ENCODE measurements around the gene UGCG. TPM values are rescaled to one million over a fixed set of nuclear protein-coding genes. Genes with fewer than 3 reads are reported as not detected.

The UGCG gene
- total and polyA plus RNA-seq, 10 of the 15 experiments (the other 5 are each of a cell fraction or from before 2014, with no cell fraction given) = 21.7 to 96.6 (median 48.9) TPM

GRCh38 chr9:111913159-111913558 is 16.5 kb downstream of the UGCG start:
- ChIA-PET SMC1A (ENCODE audit: uncharacterized antibody, unreplicated experiment) (interaction anchor here (0.6 to 4.5 kb wide), 4 partner anchors 11 to 165 kb away, joined by 3 to 26 read pairs (median 5); partner anchors contain the start of gene UGCG), POLR2A (interaction anchor here (0.6 to 0.7 kb wide), 2 partner anchors 15 to 80 kb away, joined by 3 to 5 read pairs; no protein-coding TSS in a partner anchor), RAD21 (ENCODE audit: unreplicated experiment) (interaction anchor here (4.2 kb wide), 1 partner anchor 9 kb away, joined by 20 read pairs; no protein-coding TSS in a partner anchor), CTCF (no interaction called here)
- no TSS peak for BruUV-seq (replicated peaks)
- H3K36me3 ChIP-seq (ENCODE audit: control insufficient read depth in 2 of 2, insufficient read depth in 2 of 2, low read length in 1 of 2) = peaks cover 2% of the 10 kb centered on the region in 2 experiments; a peak in 3 of 4 replicates
- peaks cover 96% of the 10 kb centered on the region for H3K79me2 ChIP-seq (ENCODE audit: control insufficient read depth, insufficient read depth, low read length)
- H2AFZ ChIP-seq (ENCODE audit: control insufficient read depth, low read depth, low read length) = no peak overlapping the region
- no peak overlapping the region for H3K4me3 ChIP-seq
- H4K20me1 ChIP-seq (ENCODE audit: control insufficient read depth, insufficient read depth) = no peaks in the 10 kb centered on the region
- peak overlapping the region; percentile 24; the same call in 1 of the 2 replicates for H3K4me2 ChIP-seq (ENCODE audit: control insufficient read depth, insufficient read depth)
- in situ Hi-C loops (cut with MboI) (no loop called here), intact Hi-C loops (cut with micrococcal nuclease; ENCODE audit: unreplicated experiment) (no loop called here)
- no peaks in the 10 kb centered on the region for H3K27me3 ChIP-seq (replicated peaks in 1 of 2; ENCODE audit: control insufficient read depth in 2 of 2, insufficient read depth in 2 of 2, low read length in 1 of 2)
- DNase-seq (ENCODE audit: low read depth, low spot score) (no peak), ATAC-seq (no peak), FAIRE-seq (no peak)
- peaks cover 67% of the 10 kb centered on the region for H3K4me1 ChIP-seq (ENCODE audit: control insufficient read depth, insufficient read depth, low read length)
- H3K9me3 ChIP-seq (replicated peaks; ENCODE audit: control insufficient read depth, insufficient read depth, low read length) = no peaks in the 10 kb centered on the region
- WGBS (ENCODE audit: insufficient coverage, insufficient replicate concordance, low lambda C conversion rate, missing lambda C conversion rate) = 80% methylated on average over 6 of the region's 6 CpGs
- no peak for TF ChIP-seq MTA3 (IDR thresholded peaks at IDR 0.05; ENCODE audit: borderline replicate concordance, low read length)
- TF ChIP-seq SREBF2 (IDR thresholded peaks at IDR 0.05; ENCODE audit: low read length) = no peak
- TF ChIP-seq ZNF24 (IDR thresholded peaks at IDR 0.05) = no peak
- no peak for TF ChIP-seq ZNF274 (IDR thresholded peaks at IDR 0.05; ENCODE audit: insufficient read depth, insufficient read length)
- no peak for TF ChIP-seq MYB (IDR thresholded peaks at IDR 0.05; ENCODE audit: borderline replicate concordance, low read depth, low read length)
- TF ChIP-seq HDGF (IDR thresholded peaks at IDR 0.05) = no peak
- no peak for TF ChIP-seq USF2 (IDR thresholded peaks at IDR 0.05; ENCODE audit: borderline replicate concordance, low read depth, low read length)
- no peak for TF ChIP-seq ESRRA (IDR thresholded peaks at IDR 0.05; ENCODE audit: low read length)
- no peak for TF ChIP-seq CREM (IDR thresholded peaks at IDR 0.05; ENCODE audit: low read depth)
- TF ChIP-seq NKRF (conservative IDR thresholded peaks at IDR 0.05) = no peak
- no peak for TF ChIP-seq BCL11A (IDR thresholded peaks at IDR 0.05; ENCODE audit: low read depth, low read length)
- TF ChIP-seq ZSCAN29 (IDR thresholded peaks at IDR 0.05) = no peak
- TF ChIP-seq ZNF217 (IDR thresholded peaks at IDR 0.05) = no peak
- no peak for TF ChIP-seq HDAC6 (IDR thresholded peaks at IDR 0.05; ENCODE audit: unreplicated experiment)
- TF ChIP-seq POU2F2 (IDR thresholded peaks at IDR 0.05; ENCODE audit: borderline replicate concordance, low read depth, low read length) = no peak
- no peak for TF ChIP-seq RFX5 (IDR thresholded peaks at IDR 0.05; ENCODE audit: low read depth, low read length)
- TF ChIP-seq JUND (IDR thresholded peaks at IDR 0.05; ENCODE audit: low read depth, low read length) = no peak
- no peak for TF ChIP-seq BHLHE40 (IDR thresholded peaks at IDR 0.05; ENCODE audit: borderline replicate concordance in 1 of 2, low read depth in 2 of 2, low read length in 1 of 2)
- no peak overlapping the region for H3K9ac ChIP-seq (ENCODE audit: control insufficient read depth, insufficient read depth, low read length)
- no peak overlapping the region for H3K27ac ChIP-seq (ENCODE audit: control insufficient read depth, insufficient read depth)

Measured in GM12878 (cell line).